Measurements from ENCODE around the gene EGFR. TPM values are rescaled to one million over a fixed set of nuclear protein-coding genes. Genes with fewer than 3 reads are reported as not detected.
A peak's percentile ranks its signal among the peaks of the same experiment; 100 is the strongest.

The EGFR gene
- total and polyA plus RNA-seq, 2 donors (not counting 1 experiment from before 2014, with no cell fraction given): 55.3 to 62.8 TPM

DNA sequence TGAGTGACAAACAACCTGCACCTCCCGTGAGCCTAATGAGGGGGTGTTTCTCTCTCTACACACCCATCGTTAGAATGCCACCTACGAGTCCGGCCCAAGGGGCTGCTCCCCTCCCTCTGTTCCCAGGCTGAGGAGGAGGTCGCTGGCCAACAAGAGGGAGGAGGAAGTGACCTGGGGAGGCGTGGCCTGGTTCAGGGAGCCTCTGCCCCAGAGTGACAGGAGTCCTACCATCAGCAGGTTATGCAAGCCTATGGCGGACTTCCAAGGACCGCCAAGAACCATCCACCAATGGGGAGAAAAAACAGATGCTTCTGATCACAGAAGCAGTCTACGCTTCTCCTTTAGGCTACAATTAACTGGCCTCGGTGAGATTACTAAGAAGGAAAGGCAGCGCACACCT, 12.3 kb upstream of the EGFR start:
- no peak overlapping the region for H2AFZ ChIP-seq (ENCODE audit: low read length)
- TF ChIP-seq EZH2 (IDR thresholded peaks at IDR 0.05; ENCODE audit: low read length, missing control alignments): no peak
- TF ChIP-seq CTCF (conservative IDR thresholded peaks at IDR 0.05 in 1 of 2, IDR thresholded peaks at IDR 0.05 in 1 of 2; ENCODE audit: low read depth in 1 of 2, low read length in 2 of 2): no peak

GRCh38 chr7:55013851-55014250, 5.0 kb upstream of the EGFR start:
- Histone ChIP-seq H3K36me3 (ENCODE audit: control insufficient read depth, insufficient read depth, low read length) (no peaks in the 10 kb centered on the region), H3K27ac (ENCODE audit: insufficient read depth, low read length) (no peak overlapping the region), H3K79me2 (ENCODE audit: control insufficient read depth, insufficient read depth, low read length) (peaks cover 5% of the 10 kb centered on the region), H3K9me3 (ENCODE audit: control insufficient read depth, insufficient read depth, low read depth, low read length) (no peaks in the 10 kb centered on the region), H3K27me3 (ENCODE audit: control insufficient read depth, insufficient read depth, low read length) (no peaks in the 10 kb centered on the region), H3K4me2 (ENCODE audit: extremely low read depth, insufficient read depth, low read length) (no peak overlapping the region), H2AFZ (ENCODE audit: low read length) (no peak overlapping the region), H3K4me3 (replicated peaks in 1 of 4; ENCODE audit: control extremely low read depth in 1 of 4, insufficient read depth in 1 of 4, low read depth in 3 of 4, low read length in 4 of 4) (no peak overlapping the region), H3K4me1 (ENCODE audit: control insufficient read depth, extremely low read depth, insufficient read depth, low read length) (no peaks in the 10 kb centered on the region), H4K20me1 (ENCODE audit: control insufficient read depth, extremely low read depth, insufficient read depth, low read length) (no peaks in the 10 kb centered on the region), H3K9ac (ENCODE audit: insufficient read depth, low read length) (no peak overlapping the region)
- DNase-seq (ENCODE audit: low read depth in 2 of 2): no peak
- TF ChIP-seq EZH2 (IDR thresholded peaks at IDR 0.05; ENCODE audit: low read length, missing control alignments) (no peak), CTCF (conservative IDR thresholded peaks at IDR 0.05 in 1 of 2, IDR thresholded peaks at IDR 0.05 in 1 of 2; ENCODE audit: low read depth in 1 of 2, low read length in 2 of 2) (no peak)

More for the DNA sequence above, 12.3 kb upstream of the EGFR start:
- DNase-seq (ENCODE audit: low read depth in 2 of 2): no peak
- Histone ChIP-seq H3K4me1 (ENCODE audit: control insufficient read depth, extremely low read depth, insufficient read depth, low read length) (no peaks in the 10 kb centered on the region), H4K20me1 (ENCODE audit: control insufficient read depth, extremely low read depth, insufficient read depth, low read length) (no peaks in the 10 kb centered on the region), H3K36me3 (ENCODE audit: control insufficient read depth, insufficient read depth, low read length) (no peaks in the 10 kb centered on the region), H3K27ac (ENCODE audit: insufficient read depth, low read length) (no peak overlapping the region), H3K4me3 (replicated peaks in 1 of 4; ENCODE audit: control extremely low read depth in 1 of 4, insufficient read depth in 1 of 4, low read depth in 3 of 4, low read length in 4 of 4) (no peak overlapping the region), H3K79me2 (ENCODE audit: control insufficient read depth, insufficient read depth, low read length) (no peaks in the 10 kb centered on the region), H3K27me3 (ENCODE audit: control insufficient read depth, insufficient read depth, low read length) (no peaks in the 10 kb centered on the region), H3K9me3 (ENCODE audit: control insufficient read depth, insufficient read depth, low read depth, low read length) (no peaks in the 10 kb centered on the region), H3K4me2 (ENCODE audit: extremely low read depth, insufficient read depth, low read length) (no peak overlapping the region), H3K9ac (ENCODE audit: insufficient read depth, low read length) (no peak overlapping the region)

GRCh38 chr7:55016061-55016745, 2.6 kb upstream of the EGFR start:
- Histone ChIP-seq H3K4me2 (ENCODE audit: extremely low read depth, insufficient read depth, low read length) (no peak overlapping the region), H3K27ac (ENCODE audit: insufficient read depth, low read length) (no peak overlapping the region), H3K9ac (ENCODE audit: insufficient read depth, low read length) (no peak overlapping the region), H3K79me2 (ENCODE audit: control insufficient read depth, insufficient read depth, low read length) (peaks cover 28% of the 10 kb centered on the region), H2AFZ (ENCODE audit: low read length) (no peak overlapping the region), H4K20me1 (ENCODE audit: control insufficient read depth, extremely low read depth, insufficient read depth, low read length) (no peaks in the 10 kb centered on the region), H3K4me1 (ENCODE audit: control insufficient read depth, extremely low read depth, insufficient read depth, low read length) (no peaks in the 10 kb centered on the region), H3K36me3 (ENCODE audit: control insufficient read depth, insufficient read depth, low read length) (no peaks in the 10 kb centered on the region), H3K9me3 (ENCODE audit: control insufficient read depth, insufficient read depth, low read depth, low read length) (no peaks in the 10 kb centered on the region), H3K4me3 (replicated peaks in 1 of 4; ENCODE audit: control extremely low read depth in 1 of 4, insufficient read depth in 1 of 4, low read depth in 3 of 4, low read length in 4 of 4) (no peak overlapping the region), H3K27me3 (ENCODE audit: control insufficient read depth, insufficient read depth, low read length) (no peaks in the 10 kb centered on the region)
- TF ChIP-seq CTCF (conservative IDR thresholded peaks at IDR 0.05 in 1 of 2, IDR thresholded peaks at IDR 0.05 in 1 of 2; ENCODE audit: low read depth in 1 of 2, low read length in 2 of 2): no peak
- TF ChIP-seq EZH2 (IDR thresholded peaks at IDR 0.05; ENCODE audit: low read length, missing control alignments): no peak
- peak; percentile 38 to 65 for DNase-seq (ENCODE audit: low read depth in 2 of 2)

Data from fibroblast of lung (primary cell).